Ovary (tissue), 3 donors: ENCODE measurements around the gene ANTXR1.

Experiments used
- CTCF ChIP-seq, 3 donors: fragments of 450-650 bp in 2 of 3; fragments of 200-600 bp in 1 of 3; IDR thresholded peaks; one replicate each; pipeline versions ENCODE4 v1.5.1 to v1.8.0; 2016 to 2022; ENCODE audit warnings: antibody characterized with exemption in 3 of 3, mild to moderate bottlenecking in 1 of 3
- EP300 ChIP-seq: sonication (generic); formaldehyde crosslinking; IDR thresholded peaks from one replicate; pipeline ENCODE4 v1.6.1; 2017; ENCODE audit warnings: antibody characterized with exemption
- POLR2A ChIP-seq: fragments of 450-650 bp; IDR thresholded peaks from one replicate; pipeline ENCODE4 v1.6.1; 2017; ENCODE audit warnings: antibody characterized with exemption, mild to moderate bottlenecking, moderate library complexity
- donor health status: DM: no; HTN: no; CAD: no.

- no peak for TF ChIP-seq CTCF (IDR thresholded peaks at IDR 0.05)
- TF ChIP-seq EP300, result no peak
- no peak for TF ChIP-seq POLR2A
These were observed 284.2 kb downstream of the ANTXR1 start for GRCh38 chr2:69297216-69297615.
